Activated CD4-positive, alpha-beta T cell treated with anti-CD3 and anti-CD28 coated beads, Interleukin-2, amount 50 U/mL, for 4 hours (primary cell): Measurements from ENCODE around the gene HTR3C.
"Not testable (repeated sequence)": the region's sequence is repeated elsewhere in the genome, so short reads cannot be mapped to it uniquely, and the experiment has no call there.

Experiments
- DNase-seq, 2 experiments: peaks; one replicate each; pipeline ENCODE4 v3.0.0-alpha.2; 2020

Gene HTR3C

GRCh38 chr3:184052767-184053166 is at the start of gene HTR3C:
Gene HTR3C, plus strand, starts transcription at chr3:184053047. Its CDS starts 34 bp downstream, at chr3:184053081.
- no peak for DNase-seq

GRCh38 chr3:184003187-184003967 is 49.5 kb upstream of the HTR3C start:
- no peak for DNase-seq

GRCh38 chr3:184004476-184004875 is 48.4 kb upstream of the HTR3C start:
- no peak for DNase-seq

GRCh38 chr3:184005941-184006507 is 46.8 kb upstream of the HTR3C start:
- DNase-seq = no peak

GRCh38 chr3:184007143-184007813 is 45.6 kb upstream of the HTR3C start:
- not testable (repeated sequence) for DNase-seq

GRCh38 chr3:184008161-184008560 is 44.7 kb upstream of the HTR3C start:
- DNase-seq = no peak

GRCh38 chr3:184011230-184011876 is 41.5 kb upstream of the HTR3C start:
- no peak for DNase-seq

GRCh38 chr3:184011937-184012889 is 40.6 kb upstream of the HTR3C start:
- no peak for DNase-seq

- DNase-seq = no peak
Measured at GRCh38 chr3:184015381-184016019, 37.3 kb upstream of the HTR3C start.

- no peak for DNase-seq
Measured at GRCh38 chr3:184016169-184016570, 36.7 kb upstream of the HTR3C start.

- no peak for DNase-seq
Measured at GRCh38 chr3:184016811-184017671, 35.8 kb upstream of the HTR3C start.

- DNase-seq = peak; percentile 77 to 78
Measured at GRCh38 chr3:184017672-184018423, 35.0 kb upstream of the HTR3C start, which contains the start of gene ABCC5. Gene ABCC5, minus strand, starts transcription at chr3:184017884. Its CDS starts 3,492 bp downstream, at chr3:184014392.

GRCh38 chr3:184018424-184018973 is 34.3 kb upstream of the HTR3C start:
- no peak for DNase-seq

GRCh38 chr3:184022323-184022722 is 30.5 kb upstream of the HTR3C start:
- no peak for DNase-seq

GRCh38 chr3:184025256-184025655 is 27.6 kb upstream of the HTR3C start:
- DNase-seq = not testable (repeated sequence)

- DNase-seq = not testable (repeated sequence)
Measured at GRCh38 chr3:184028275-184028890, 24.5 kb upstream of the HTR3C start.

- DNase-seq = no peak
Measured at GRCh38 chr3:184029443-184029842, 23.4 kb upstream of the HTR3C start.

- DNase-seq = no peak
Measured at GRCh38 chr3:184030536-184030935, 22.3 kb upstream of the HTR3C start.

- no peak for DNase-seq
Measured at GRCh38 chr3:184031187-184031792, 21.6 kb upstream of the HTR3C start, which contains the start of gene HTR3D. Gene HTR3D, plus strand, starts transcription at chr3:184031742. Its CDS starts 0 bp downstream, at chr3:184031742.
